T-helper 2 cell (primary cell): ENCODE results near the gene ADD3.

ENCODE experiments used
- DNase-seq, 5 experiments: peaks; one replicate each; pipeline versions ENCODE4 v3.0.0 to v3.0.0-alpha.2; 2012 to 2022

The ADD3 gene

GRCh38 chr10:110158051-110159005 is 150.5 kb downstream of the ADD3 start:
- DNase-seq: no peak

GRCh38 chr10:110160081-110160480 is 152.3 kb downstream of the ADD3 start:
- no peak for DNase-seq

GRCh38 chr10:110160522-110160921 is 152.7 kb downstream of the ADD3 start:
- DNase-seq: no peak

- DNase-seq: no peak
Measured at GRCh38 chr10:110162741-110163145, 155.0 kb downstream of the ADD3 start.

- no peak for DNase-seq
Measured at GRCh38 chr10:110163192-110163773, 155.5 kb downstream of the ADD3 start.

GRCh38 chr10:110163841-110164240 is 156.1 kb downstream of the ADD3 start:
- no peak for DNase-seq

GRCh38 chr10:110165239-110165638 is 157.5 kb downstream of the ADD3 start:
- no peak for DNase-seq

GRCh38 chr10:110167149-110167548 is 159.4 kb downstream of the ADD3 start:
- no peak for DNase-seq

- DNase-seq: peak in 2 of 5 experiments; percentile 9 to 23
Measured at GRCh38 chr10:110168601-110169481, 161.1 kb downstream of the ADD3 start.

GRCh38 chr10:110169586-110169985 is 161.8 kb downstream of the ADD3 start:
- DNase-seq: no peak

- DNase-seq: no peak
Measured at GRCh38 chr10:110170142-110170971, 162.6 kb downstream of the ADD3 start.

- DNase-seq: no peak
Measured at GRCh38 chr10:110171032-110171431, 163.2 kb downstream of the ADD3 start.

GRCh38 chr10:110172155-110172554 is 164.4 kb downstream of the ADD3 start:
- no peak for DNase-seq

- no peak for DNase-seq
Measured at GRCh38 chr10:110174201-110174600, 166.4 kb downstream of the ADD3 start.

- DNase-seq: no peak
Measured at GRCh38 chr10:110174816-110175215, 167.0 kb downstream of the ADD3 start.

- no peak for DNase-seq
Measured at GRCh38 chr10:110175406-110175805, 167.6 kb downstream of the ADD3 start.

- no peak for DNase-seq
Measured at GRCh38 chr10:110176141-110177030, 168.6 kb downstream of the ADD3 start.

- DNase-seq: no peak
Measured at GRCh38 chr10:110179220-110179619, 171.4 kb downstream of the ADD3 start.

- DNase-seq: no peak
Measured at GRCh38 chr10:110181451-110181850, 173.7 kb downstream of the ADD3 start.

- no peak for DNase-seq
Measured at GRCh38 chr10:110181911-110182310, 174.1 kb downstream of the ADD3 start.

GRCh38 chr10:110184398-110184797 is 176.6 kb downstream of the ADD3 start:
- DNase-seq: no peak
